ENCODE measurements around the gene WWC2. TPM values are rescaled to one million over a fixed set of nuclear protein-coding genes. Genes with fewer than 3 reads are reported as not detected.

WWC2 gene
- total RNA-seq, 1 donor from 2014 or later, result 46.2 TPM

- DNase-seq (ENCODE audit: low read depth), result no peak
- TF ChIP-seq CTCF (conservative IDR thresholded peaks at IDR 0.05; ENCODE audit: low read depth, low read length), result no peak
- no peak overlapping the region for H3K4me3 ChIP-seq (ENCODE audit: low read depth, low read length)
Observed at GRCh38 chr4:183350317-183351071, 251.4 kb downstream of the WWC2 start.

- no peak for TF ChIP-seq CTCF (conservative IDR thresholded peaks at IDR 0.05; ENCODE audit: low read depth, low read length)
- DNase-seq (ENCODE audit: low read depth), result no peak
- no peak overlapping the region for H3K4me3 ChIP-seq (ENCODE audit: low read depth, low read length)
Observed at GRCh38 chr4:183352546-183352945, 253.5 kb downstream of the WWC2 start.

- no peak for DNase-seq (ENCODE audit: low read depth)
- H3K4me3 ChIP-seq (ENCODE audit: low read depth, low read length), result no peak overlapping the region
- TF ChIP-seq CTCF (conservative IDR thresholded peaks at IDR 0.05; ENCODE audit: low read depth, low read length), result no peak
Observed at GRCh38 chr4:183353557-183353956, 254.5 kb downstream of the WWC2 start.

GRCh38 chr4:183354219-183354618 is 255.2 kb downstream of the WWC2 start:
- no peak for DNase-seq (ENCODE audit: low read depth)
- no peak overlapping the region for H3K4me3 ChIP-seq (ENCODE audit: low read depth, low read length)
- no peak for TF ChIP-seq CTCF (conservative IDR thresholded peaks at IDR 0.05; ENCODE audit: low read depth, low read length)

GRCh38 chr4:183355405-183355804 is 256.3 kb downstream of the WWC2 start:
- no peak overlapping the region for H3K4me3 ChIP-seq (ENCODE audit: low read depth, low read length)
- no peak for DNase-seq (ENCODE audit: low read depth)
- no peak for TF ChIP-seq CTCF (conservative IDR thresholded peaks at IDR 0.05; ENCODE audit: low read depth, low read length)

GRCh38 chr4:183356173-183356830 is 257.2 kb downstream of the WWC2 start:
- no peak for TF ChIP-seq CTCF (conservative IDR thresholded peaks at IDR 0.05; ENCODE audit: low read depth, low read length)
- no peak for DNase-seq (ENCODE audit: low read depth)
- H3K4me3 ChIP-seq (ENCODE audit: low read depth, low read length), result no peak overlapping the region

Measured in epithelial cell of proximal tubule (primary cell).